Endothelial cell of umbilical vein (primary cell): ENCODE measurements around the gene PI4KA. TPM values are rescaled to one million over a fixed set of nuclear protein-coding genes. Genes with fewer than 3 reads are reported as not detected.

Experiments
- BruUV-seq: library from RNA; stranded (reverse); fragments of 400-500 nt; replicated peaks from 2 replicates; lab custom pipeline; 2021; lab: Mats Ljungman, UMichigan
- CTCF ChIA-PET: fragments of 300-600, 350-600 bp; sonication (Branson Sonifier 250); formaldehyde crosslinking; loops from one replicate; lab custom pipeline; 2021; ENCODE audit warnings: antibody characterized with exemption, inconsistent platforms; lab: Charles Lee
- POLR2A ChIA-PET: fragments of 300-600, 350-600 bp; sonication (Branson Sonifier 250); formaldehyde crosslinking; loops from one replicate; lab custom pipeline; 2021; ENCODE audit warnings: antibody characterized with exemption, inconsistent platforms; lab: Charles Lee
- DNase-seq: peaks from one replicate; pipeline ENCODE4 v3.0.0-alpha.2; 2011; ENCODE audit warnings: low read depth, low spot score
- FAIRE-seq: peaks from 2 replicates; lab custom pipeline; 2011; peaks lifted over from hg19 to GRCh38; lab: Jason Lieb, UNC
- H2AFZ ChIP-seq: 2 replicates; pipeline ENCODE4 v1.6.0; 2012; ENCODE audit warnings: low read depth, low read length, control low read depth, inconsistent platforms
- H3K27ac ChIP-seq: 2 replicates; pipeline ENCODE4 v1.5.1; 2011; ENCODE audit warnings: low read depth, mild to moderate bottlenecking, control low read depth, low read length, moderate library complexity; ENCODE audit not compliant: insufficient read depth
- H3K27me3 ChIP-seq, 2 experiments: 2 replicates each; pipeline versions ENCODE4 v1.6.0 to v1.6.1; 2011; ENCODE audit warnings: low read length in 2 of 2, mixed read lengths in 1 of 2; ENCODE audit not compliant: control insufficient read depth in 2 of 2, insufficient read depth in 2 of 2
- H3K36me3 ChIP-seq, 2 experiments: 2 replicates in 1 of 2; 3 replicates in 1 of 2; pipeline ENCODE4 v1.5.1; 2011; ENCODE audit warnings: low read length in 2 of 2, mild to moderate bottlenecking in 1 of 2, moderate library complexity in 1 of 2; ENCODE audit not compliant: control insufficient read depth in 2 of 2, insufficient read depth in 2 of 2; ENCODE audit errors: extremely low read depth in 1 of 2
- H3K4me1 ChIP-seq: 3 replicates; pipeline ENCODE4 v1.5.1; 2011; ENCODE audit warnings: mild to moderate bottlenecking, low read length; ENCODE audit not compliant: control insufficient read depth, insufficient read depth; ENCODE audit errors: extremely low read depth
- H3K4me2 ChIP-seq: 2 replicates; pipeline ENCODE4 v1.6.1; 2011; ENCODE audit warnings: low read length, control low read depth, mixed read lengths; ENCODE audit not compliant: insufficient read depth
- H3K4me3 ChIP-seq, 3 experiments: fragments of 200-600 bp in 1 of 3; sonication (generic), shearing (Covaris generic) in 1 of 3; replicated peaks in 1 of 3; 2 replicates each; pipeline ENCODE4 v1.5.1; 2011 to 2016; ENCODE audit warnings: control low read depth in 3 of 3, low read length in 3 of 3, mild to moderate bottlenecking in 2 of 3, inconsistent platforms in 1 of 3, low read depth in 1 of 3, moderate library complexity in 1 of 3; ENCODE audit not compliant: insufficient read depth in 1 of 3
- H3K79me2 ChIP-seq: 2 replicates; pipeline ENCODE4 v1.6.0; 2012; ENCODE audit warnings: low read length, inconsistent platforms; ENCODE audit not compliant: control insufficient read depth, insufficient read depth
- H3K9ac ChIP-seq: replicated peaks from 2 replicates; pipeline ENCODE3; 2011; ENCODE audit warnings: low read length, control low read depth; ENCODE audit not compliant: insufficient read depth; ENCODE audit errors: extremely low read depth
- H3K9me1 ChIP-seq: replicated peaks from 3 replicates; pipeline ENCODE4 v1.6.0; 2011; ENCODE audit warnings: mild to moderate bottlenecking, low read length; ENCODE audit not compliant: control insufficient read depth, insufficient read depth; ENCODE audit errors: extremely low read depth
- H3K9me3 ChIP-seq: replicated peaks from 2 replicates; pipeline ENCODE4 v1.5.1; 2012; ENCODE audit warnings: low read length, inconsistent platforms; ENCODE audit not compliant: control insufficient read depth, insufficient read depth
- H4K20me1 ChIP-seq: replicated peaks from 2 replicates; pipeline ENCODE3; 2011; ENCODE audit warnings: mild to moderate bottlenecking, low read length; ENCODE audit not compliant: control insufficient read depth, insufficient read depth; ENCODE audit errors: extremely low read depth
- EZH2 ChIP-seq: IDR thresholded peaks from 2 replicates; pipeline ENCODE4 v1.6.1; 2012; ENCODE audit warnings: borderline replicate concordance, low read depth, mild to moderate bottlenecking, moderate library complexity, low read length, inconsistent platforms; ENCODE audit not compliant: severe bottlenecking
- FOS ChIP-seq: IDR thresholded peaks from 2 replicates; pipeline ENCODE4 v1.6.1; 2011; ENCODE audit warnings: mild to moderate bottlenecking, low read length, moderate library complexity, borderline replicate concordance; ENCODE audit not compliant: insufficient read depth
- GATA2 ChIP-seq: IDR thresholded peaks from 2 replicates; pipeline ENCODE4 v1.7.0; 2011; ENCODE audit warnings: low read depth, mild to moderate bottlenecking, moderate library complexity, mixed read lengths, low read length; ENCODE audit not compliant: insufficient read length, insufficient read depth
- JUN ChIP-seq: IDR thresholded peaks from 2 replicates; pipeline ENCODE4 v1.6.1; 2011; ENCODE audit warnings: borderline replicate concordance, low read depth; ENCODE audit not compliant: insufficient read length, insufficient read depth
- MAX ChIP-seq: IDR thresholded peaks from 2 replicates; pipeline ENCODE4 v1.6.1; 2011; ENCODE audit not compliant: insufficient read depth, insufficient read length
- MYC ChIP-seq: IDR thresholded peaks from one replicate; pipeline ENCODE4 v1.6.1; 2011; ENCODE audit warnings: mild to moderate bottlenecking, low read depth, low read length
- POLR2A ChIP-seq: IDR thresholded peaks from 2 replicates; pipeline ENCODE4 v1.6.1; 2012; ENCODE audit warnings: low read depth, mild to moderate bottlenecking, control low read depth, low read length
- POLR2AphosphoS5 ChIP-seq: IDR thresholded peaks from 2 replicates; pipeline ENCODE4 v1.6.1; 2012; ENCODE audit warnings: low read depth, mild to moderate bottlenecking, control low read depth, low read length, moderate library complexity; ENCODE audit not compliant: insufficient read depth
- dilution Hi-C: fragments of 300-500 bp; cut with MboI; formaldehyde crosslinking; loops from one replicate; pipeline ENCODE4 v1.15.0; 2019; ENCODE audit warnings: low sequenced_read_pairs; ENCODE audit not compliant: extremely low pct_ligation_motif_present
- intact Hi-C: fragments of 100-400 bp; cut with micrococcal nuclease; formaldehyde crosslinking; loops from one replicate; pipeline ENCODE4 v1.10.0; 2022
- polyA plus RNA-seq, 4 experiments: library from polyadenylated mRNA; depleted of rRNA in 3 of 4; stranded (reverse) in 3 of 4; unstranded in 1 of 4; fragments of >200 nt; gene quantifications; 2 replicates each; pipeline versions ENCODE4 v1.2.1 to v1.2.3, GENCODE V29; 2011 to 2012; ENCODE audit warnings: missing spikeins in 1 of 4
- total RNA-seq: library from RNA; stranded (reverse); gene quantifications from 2 replicates; pipeline ENCODE4 v1.2.3, GENCODE V29; 2021
- TF ChIP-seq, protein P1 (sequence below), 2 donors: IDR thresholded peaks; 1 replicate in 1 of 2; 2 replicates in 1 of 2; pipeline ENCODE4 v1.5.1; 2011; ENCODE audit warnings: low read length in 2 of 2, mild to moderate bottlenecking in 2 of 2, moderate library complexity in 2 of 2, control low read depth in 1 of 2, inconsistent platforms in 1 of 2, low read depth in 1 of 2; ENCODE audit not compliant: insufficient read depth in 1 of 2; ENCODE audit errors: extremely low read depth in 1 of 2

The PI4KA gene
- total and polyA plus RNA-seq, 2 donors (not counting 3 experiments of a cell fraction or from before 2014, with no cell fraction given) = 28.9 to 56.4 TPM

GRCh38 chr22:20766530-20766929 is 92.1 kb downstream of the PI4KA start:
- no TSS peak for BruUV-seq
- intact Hi-C loops (no loop called here), dilution Hi-C loops (no loop called here)
- DNase-seq (no peak), FAIRE-seq (no peak)
- Histone ChIP-seq H3K4me1 (no peaks in the 10 kb centered on the region), H3K27ac (no peak overlapping the region), H2AFZ (no peak overlapping the region), H3K27me3 (no peaks in the 10 kb centered on the region), H3K9me3 (no peaks in the 10 kb centered on the region), H3K36me3 (peaks cover 2 to 11% of the 10 kb centered on the region in 2 experiments), H3K9me1 (no peaks in the 10 kb centered on the region), H4K20me1 (no peaks in the 10 kb centered on the region), H3K9ac (no peak overlapping the region), H3K79me2 (no peaks in the 10 kb centered on the region), H3K4me3 (no peak overlapping the region), H3K4me2 (no peak overlapping the region)
- no peak for TF ChIP-seq POLR2AphosphoS5
- no peak for TF ChIP-seq POLR2A
- TF ChIP-seq EZH2 = no peak
- no peak for TF ChIP-seq FOS
- TF ChIP-seq, protein P1, sequence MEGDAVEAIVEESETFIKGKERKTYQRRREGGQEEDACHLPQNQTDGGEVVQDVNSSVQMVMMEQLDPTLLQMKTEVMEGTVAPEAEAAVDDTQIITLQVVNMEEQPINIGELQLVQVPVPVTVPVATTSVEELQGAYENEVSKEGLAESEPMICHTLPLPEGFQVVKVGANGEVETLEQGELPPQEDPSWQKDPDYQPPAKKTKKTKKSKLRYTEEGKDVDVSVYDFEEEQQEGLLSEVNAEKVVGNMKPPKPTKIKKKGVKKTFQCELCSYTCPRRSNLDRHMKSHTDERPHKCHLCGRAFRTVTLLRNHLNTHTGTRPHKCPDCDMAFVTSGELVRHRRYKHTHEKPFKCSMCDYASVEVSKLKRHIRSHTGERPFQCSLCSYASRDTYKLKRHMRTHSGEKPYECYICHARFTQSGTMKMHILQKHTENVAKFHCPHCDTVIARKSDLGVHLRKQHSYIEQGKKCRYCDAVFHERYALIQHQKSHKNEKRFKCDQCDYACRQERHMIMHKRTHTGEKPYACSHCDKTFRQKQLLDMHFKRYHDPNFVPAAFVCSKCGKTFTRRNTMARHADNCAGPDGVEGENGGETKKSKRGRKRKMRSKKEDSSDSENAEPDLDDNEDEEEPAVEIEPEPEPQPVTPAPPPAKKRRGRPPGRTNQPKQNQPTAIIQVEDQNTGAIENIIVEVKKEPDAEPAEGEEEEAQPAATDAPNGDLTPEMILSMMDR (IDR thresholded peaks at IDR 0.05; ENCODE audit: extremely low read depth in 1 of 2, insufficient read depth in 1 of 2, low read depth in 1 of 2, low read length in 2 of 2) = no peak
- TF ChIP-seq MAX = no peak
- no peak for TF ChIP-seq GATA2
- TF ChIP-seq MYC = no peak
- TF ChIP-seq JUN = no peak
- ChIA-PET CTCF (interaction anchor here (2.3 to 2.7 kb wide), 2 partner anchors 11 to 25 kb away, joined by 6 read pairs; no protein-coding TSS in a partner anchor), POLR2A (no interaction called here)
